ENCODE measurements around the gene RGMA.

Gene RGMA

GRCh38 chr15:93091465-93091864 lies 2.5 kb upstream of the RGMA start:
- no peak for DNase-seq (ENCODE audit: low spot score)

DNA sequence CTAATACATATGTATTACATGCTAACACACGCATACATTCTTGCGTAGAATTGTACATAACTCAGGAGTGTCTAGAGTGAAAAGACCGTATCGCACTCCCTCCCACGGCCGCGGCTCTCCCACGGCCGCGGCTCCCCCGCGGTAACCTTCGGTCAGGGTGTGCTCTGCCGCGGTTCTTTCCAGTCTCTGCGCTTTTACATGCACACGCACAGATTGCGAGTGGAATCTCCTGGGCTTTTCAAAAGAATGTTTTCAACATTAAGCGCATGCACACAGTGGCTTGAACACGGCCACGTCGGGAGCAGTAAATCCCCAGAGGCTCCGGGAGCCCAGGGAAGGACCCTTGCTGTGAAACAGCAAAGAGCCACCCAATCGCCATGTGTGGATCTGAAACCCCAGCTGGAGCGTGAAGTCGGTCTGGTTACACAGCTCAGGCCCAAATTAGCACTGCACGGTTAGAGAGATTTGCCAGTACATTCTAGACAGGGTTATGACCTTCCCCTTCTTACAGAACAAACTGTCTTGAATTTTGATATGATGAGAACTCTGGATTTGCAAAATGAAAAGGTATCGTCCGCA lies 805 bp upstream of the RGMA start:
- no peak for DNase-seq (ENCODE audit: low spot score)

- no peak for DNase-seq (ENCODE audit: low spot score)
Measured at GRCh38 chr15:93088200-93088980, 621 bp downstream of the RGMA start.

DNA sequence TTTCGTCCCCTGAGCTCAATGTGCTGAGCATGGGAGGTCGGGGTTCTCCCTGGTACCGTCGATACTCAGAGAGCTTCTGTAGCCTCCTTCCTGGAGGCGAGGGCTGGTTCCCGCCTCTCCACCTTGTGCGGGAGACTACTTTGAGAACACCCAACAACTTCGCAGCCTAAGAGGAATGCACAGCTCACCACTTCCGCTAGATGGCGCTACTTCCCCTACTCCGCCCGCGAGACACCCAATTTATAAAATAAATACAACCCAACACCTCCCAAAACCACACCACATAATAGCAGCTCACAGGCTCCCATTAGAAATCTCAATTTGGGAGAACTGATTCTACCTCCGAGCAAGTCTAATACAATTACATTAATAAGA lies 1.2 kb downstream of the RGMA start:
- DNase-seq (ENCODE audit: low spot score) = peak; percentile 65

DNA sequence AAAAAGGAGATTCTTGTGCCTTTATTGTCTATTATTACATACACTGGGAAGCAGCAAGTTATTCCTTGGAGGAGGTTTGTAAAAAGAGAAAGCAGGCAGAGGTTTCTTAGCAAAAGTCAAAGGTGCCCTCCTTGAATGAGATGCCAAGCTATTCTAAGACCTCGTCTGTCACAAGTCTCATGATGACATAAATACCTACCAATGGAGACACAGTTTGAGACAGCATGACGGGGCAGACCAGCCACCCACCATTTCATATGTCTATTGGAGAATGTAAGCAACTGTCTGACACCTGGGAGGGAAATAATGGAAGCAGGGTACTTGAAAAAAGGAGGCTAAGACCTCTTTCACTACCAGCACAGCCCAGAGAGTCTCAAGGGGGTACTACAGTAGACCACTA lies 2.2 kb downstream of the RGMA start:
- DNase-seq (ENCODE audit: low spot score) = no peak

DNA sequence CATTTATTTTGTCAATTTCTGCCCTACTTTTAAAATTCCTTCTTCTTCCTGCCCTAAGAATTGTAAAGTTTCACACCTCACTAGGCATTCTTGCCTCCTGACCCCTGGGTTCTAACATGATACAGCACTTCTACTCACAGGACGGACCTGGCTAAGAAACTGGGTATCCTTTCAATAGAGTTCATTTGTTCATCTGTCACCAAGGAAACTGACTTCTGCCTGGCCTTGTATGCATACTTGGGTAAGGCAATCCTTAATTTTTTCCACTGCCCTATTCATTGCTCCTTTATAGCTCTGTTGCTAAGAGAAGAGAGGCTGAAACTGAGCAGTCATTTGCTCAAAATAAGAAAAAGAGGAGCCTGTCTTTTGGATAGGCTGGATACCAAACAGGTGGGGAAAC lies 3.3 kb downstream of the RGMA start:
- DNase-seq (ENCODE audit: low spot score) = no peak

GRCh38 chr15:93082861-93083260 lies 6.2 kb downstream of the RGMA start:
- DNase-seq (ENCODE audit: low spot score) = no peak

DNA sequence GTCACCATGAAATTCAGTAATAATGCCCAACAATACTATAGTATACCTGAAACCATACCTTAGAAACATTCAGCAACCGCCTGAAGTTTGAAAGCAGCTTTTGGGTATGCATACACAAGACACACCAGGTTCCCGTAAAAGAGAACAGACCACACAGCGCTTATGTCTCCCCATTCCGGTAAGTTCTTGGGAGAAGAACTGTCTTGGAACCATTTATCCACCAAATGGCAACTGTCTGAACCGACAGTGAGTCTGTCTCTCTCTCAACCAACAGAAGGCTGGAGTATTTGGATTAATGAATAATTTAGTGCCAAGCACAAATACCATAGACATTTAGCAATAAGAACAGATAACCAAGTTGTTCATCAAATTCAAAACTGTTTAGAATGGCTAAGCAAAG lies 7.6 kb downstream of the RGMA start:
- DNase-seq (ENCODE audit: low spot score) = no peak

GRCh38 chr15:93080451-93080850 lies 8.6 kb downstream of the RGMA start:
- no peak for DNase-seq (ENCODE audit: low spot score)

DNA sequence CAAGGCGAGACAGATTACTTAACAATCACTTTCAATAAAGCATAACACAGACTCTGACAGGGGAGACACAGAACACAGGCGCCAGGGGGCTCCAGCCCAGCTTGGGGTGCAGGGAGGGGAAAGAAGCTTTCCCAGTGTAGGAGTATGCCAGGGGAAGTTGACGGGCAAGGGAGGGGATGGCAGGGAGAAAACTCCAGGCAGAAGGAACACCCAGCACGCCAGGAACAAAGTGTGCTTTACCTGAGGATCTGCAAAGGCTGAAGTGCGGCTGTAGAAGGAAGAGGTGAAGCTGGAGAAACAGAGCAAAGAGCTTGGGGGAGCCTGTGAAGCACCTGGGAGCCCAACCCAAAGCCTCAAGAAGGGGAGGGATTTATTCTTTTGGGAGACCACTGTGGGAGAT lies 12.1 kb downstream of the RGMA start:
- DNase-seq (ENCODE audit: low spot score) = no peak

DNA sequence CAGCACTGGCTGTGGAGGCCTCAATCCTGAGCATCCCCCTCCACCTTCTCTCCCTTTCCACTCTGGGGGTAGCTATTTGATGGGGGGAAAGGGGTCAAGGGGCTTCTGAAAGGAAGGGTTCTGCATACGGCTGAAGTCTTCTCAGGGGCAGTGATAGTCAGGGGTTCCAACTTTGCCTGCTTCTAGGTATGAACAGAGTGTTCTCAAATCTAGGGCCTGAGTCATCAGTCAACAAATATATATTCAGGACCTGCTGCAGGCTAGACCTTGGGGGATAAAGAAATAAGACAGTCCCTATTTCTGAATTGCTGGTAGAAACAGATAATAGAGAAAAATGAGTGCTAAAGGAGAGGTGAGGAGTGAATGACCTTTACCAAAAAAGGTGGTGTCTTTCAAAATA lies 12.8 kb downstream of the RGMA start:
- no peak for DNase-seq (ENCODE audit: low spot score)

- no peak for DNase-seq (ENCODE audit: low spot score)
Measured at GRCh38 chr15:93074599-93074998, 14.4 kb downstream of the RGMA start.

GRCh38 chr15:93073465-93073952 lies 15.5 kb downstream of the RGMA start:
- DNase-seq (ENCODE audit: low spot score) = no peak

GRCh38 chr15:93072411-93073394 lies 16.3 kb downstream of the RGMA start:
- DNase-seq (ENCODE audit: low spot score) = no peak

GRCh38 chr15:93072011-93072410 lies 17.0 kb downstream of the RGMA start:
- DNase-seq (ENCODE audit: low spot score) = no peak

DNA sequence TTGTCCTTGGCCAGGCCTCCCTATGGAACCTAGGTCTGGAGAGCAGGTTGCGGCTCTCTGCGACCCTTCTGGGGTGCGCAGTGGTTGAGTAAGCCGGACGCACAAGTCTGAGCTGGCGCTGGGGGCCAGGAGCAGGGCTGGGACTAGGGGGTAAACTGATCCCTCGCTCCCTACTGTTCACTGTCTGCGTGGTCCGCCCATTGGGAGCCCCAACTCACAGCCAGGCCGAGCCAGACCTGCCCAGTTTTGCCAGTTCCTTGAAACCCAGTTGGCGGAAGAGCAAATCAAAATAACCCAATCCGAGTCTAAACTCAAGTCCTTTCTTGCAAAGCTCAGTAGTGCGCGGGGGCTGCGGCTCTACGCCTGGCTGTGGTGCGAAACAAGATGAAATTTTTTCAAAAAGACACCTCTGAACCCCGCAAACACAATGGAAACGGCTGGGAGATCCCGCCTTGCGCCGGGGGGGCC lies 17.5 kb downstream of the RGMA start:
- DNase-seq (ENCODE audit: low spot score) = no peak

DNA sequence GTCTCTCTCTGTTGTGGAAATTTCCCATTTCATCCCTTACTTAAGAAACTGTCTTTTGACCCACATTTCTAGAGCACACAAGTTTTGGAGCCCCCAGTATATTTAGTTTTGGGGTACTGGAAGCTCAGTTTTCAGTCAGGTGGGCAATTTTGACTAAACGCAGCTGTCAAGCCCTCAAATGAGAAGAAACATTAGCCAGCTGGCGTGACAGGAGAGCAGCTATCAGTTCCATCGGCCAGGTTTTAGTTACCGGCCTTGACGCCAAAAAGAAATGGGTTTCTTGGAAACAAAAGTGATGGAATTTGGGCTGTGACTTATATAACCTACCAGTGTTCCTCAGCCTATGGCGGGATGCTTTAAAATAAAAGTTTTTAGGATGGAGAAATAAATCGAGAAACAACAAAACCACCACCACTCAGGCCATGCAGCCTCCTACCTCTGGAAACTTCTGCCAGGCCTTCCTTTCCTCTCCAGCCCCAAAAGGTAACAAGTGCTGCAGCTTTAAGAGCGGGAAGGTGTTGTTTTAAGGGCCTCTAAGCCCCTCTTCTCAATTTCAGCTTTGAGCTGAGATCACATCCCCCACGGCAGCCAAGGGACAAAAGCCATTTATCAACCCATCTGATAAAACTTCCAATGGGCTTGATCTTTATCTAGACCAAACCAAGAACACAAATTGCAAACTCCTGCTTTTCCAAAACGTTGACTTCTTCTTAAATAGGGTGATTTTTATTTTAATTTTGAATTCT lies 18.3 kb downstream of the RGMA start:
- no peak for DNase-seq (ENCODE audit: low spot score)

DNA sequence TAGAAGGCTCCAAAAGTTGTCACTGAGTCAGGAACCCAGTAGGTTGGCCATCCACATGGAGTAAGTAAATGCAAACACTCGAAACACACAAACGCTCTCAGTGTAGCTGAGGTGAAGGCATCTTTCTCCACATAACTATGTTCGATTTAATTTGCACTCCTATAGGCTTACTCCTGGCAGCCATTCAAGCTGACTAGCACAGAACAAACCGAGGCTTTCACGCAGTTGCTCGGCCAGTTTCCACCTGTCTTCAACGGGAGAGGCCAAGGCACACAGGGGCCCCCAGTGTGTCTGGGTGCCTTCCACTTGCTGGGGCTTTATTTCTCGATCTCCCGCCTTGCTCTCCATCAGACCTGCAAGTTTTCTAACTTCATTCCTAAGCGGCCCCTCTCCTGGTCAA lies 18.9 kb downstream of the RGMA start:
- DNase-seq (ENCODE audit: low spot score) = no peak

GRCh38 chr15:93068581-93069199 lies 20.3 kb downstream of the RGMA start:
- DNase-seq (ENCODE audit: low spot score) = no peak

- no peak for DNase-seq (ENCODE audit: low spot score)
Measured at GRCh38 chr15:93067649-93068085, 21.3 kb downstream of the RGMA start.
